Putamen (tissue), 1 donor: ENCODE data around the gene KAT14.
"Not testable (repeated sequence)": the region's sequence is repeated elsewhere in the genome, so short reads cannot be mapped to it uniquely, and the experiment has no call there.

Experiments
- DNase-seq: peaks from one replicate; pipeline ENCODE4 v3.0.0-alpha.2; 2016; ENCODE audit warnings: low spot score

Gene KAT14

DNA sequence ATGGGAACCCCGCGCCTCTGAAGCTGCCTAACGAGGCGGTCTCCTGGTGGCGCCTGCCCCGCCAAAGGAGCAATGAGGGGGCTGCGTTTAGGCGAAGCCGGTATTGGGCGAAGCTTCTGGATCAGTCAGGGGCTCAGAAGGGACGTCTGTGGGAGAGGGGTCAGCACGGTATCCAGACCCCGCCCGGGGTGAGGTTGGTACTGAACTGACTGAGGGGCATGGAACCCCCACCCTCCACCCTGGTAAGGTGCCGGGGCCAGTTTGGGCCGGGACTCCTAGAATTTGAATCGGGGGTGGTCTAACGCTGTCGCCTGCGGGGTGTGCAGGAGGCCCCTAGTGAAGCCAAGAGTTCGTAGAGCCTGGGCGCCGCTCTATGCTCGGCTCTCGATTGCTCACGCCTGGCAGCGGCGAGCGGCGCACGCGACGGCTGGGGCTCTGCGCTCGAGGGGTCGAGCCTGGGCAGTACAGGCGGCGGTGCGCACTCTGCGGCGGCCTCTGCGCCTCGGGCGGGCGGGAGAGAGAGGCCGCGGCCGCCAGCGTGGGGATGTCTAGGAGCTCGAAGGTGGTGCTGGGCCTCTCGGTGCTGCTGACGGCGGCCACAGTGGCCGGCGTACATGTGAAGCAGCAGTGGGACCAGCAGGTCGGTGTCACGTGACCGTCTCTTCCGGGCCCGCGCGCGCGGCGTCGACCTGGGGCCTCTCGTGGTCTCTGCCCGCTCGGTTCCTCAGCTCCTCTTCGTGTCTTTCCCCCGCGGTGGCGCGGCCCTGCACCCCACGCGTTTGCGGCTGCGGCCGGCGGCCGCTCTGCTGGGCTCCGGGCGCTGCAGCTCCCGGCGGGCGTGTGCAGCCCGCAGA is at the start of gene KAT14, which contains the start of gene PET117:
Gene KAT14, plus strand, starts transcription at position 452 of the 854 bp plus-strand sequence. CDS start 4,798 bp downstream, outside the sequence.
Gene PET117, plus strand, starts transcription at position 452 of the 854 bp plus-strand sequence. Its CDS starts 93 bp downstream, at position 545.
- DNase-seq = peak; percentile 89

- not testable (repeated sequence) for DNase-seq
Observed at GRCh38 chr20:18088298-18088697, 49.4 kb upstream of the KAT14 start.

DNA sequence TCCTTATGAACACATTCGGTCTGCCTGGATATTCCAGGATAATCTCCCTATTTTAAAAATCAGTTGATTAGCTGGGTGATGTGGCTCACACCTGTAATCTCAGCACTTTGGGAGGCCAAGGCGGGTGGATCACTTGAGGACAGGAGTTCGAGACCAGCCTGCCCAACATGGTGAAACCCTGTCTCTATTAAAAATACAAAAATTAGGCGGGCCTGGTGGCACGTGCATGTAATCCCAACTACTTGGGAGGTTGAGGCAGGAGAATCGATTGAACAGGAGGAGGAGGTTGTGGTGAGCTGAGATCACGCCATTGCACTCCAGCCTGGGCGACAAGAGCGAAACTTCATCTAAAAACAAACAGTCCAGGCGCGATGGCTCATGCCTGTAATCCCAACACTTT is 48.8 kb upstream of the KAT14 start:
- DNase-seq = not testable (repeated sequence)

- DNase-seq = no peak
Observed at GRCh38 chr20:18090044-18090443, 47.6 kb upstream of the KAT14 start.

GRCh38 chr20:18090477-18090876 is 47.2 kb upstream of the KAT14 start:
- no peak for DNase-seq

DNA sequence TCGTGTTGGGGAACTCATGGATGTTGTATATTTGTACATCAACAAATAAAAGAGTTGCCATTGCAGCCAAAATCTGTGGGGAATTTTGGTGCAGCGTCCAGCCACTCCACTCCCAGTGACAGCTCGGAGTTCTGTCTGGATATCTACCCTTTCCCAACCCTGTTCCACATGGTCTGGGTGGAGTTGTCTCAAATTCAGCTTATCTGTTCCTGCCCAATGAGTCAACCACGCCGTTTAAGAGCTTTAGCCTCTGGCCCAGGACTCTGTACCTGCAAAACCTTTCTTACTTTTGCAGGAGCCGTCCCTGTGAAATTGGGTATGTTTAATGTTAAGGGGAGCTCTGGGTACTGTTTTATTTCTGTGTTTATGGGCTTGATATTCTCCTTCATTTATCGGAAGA is 46.0 kb upstream of the KAT14 start:
- DNase-seq = no peak

DNA sequence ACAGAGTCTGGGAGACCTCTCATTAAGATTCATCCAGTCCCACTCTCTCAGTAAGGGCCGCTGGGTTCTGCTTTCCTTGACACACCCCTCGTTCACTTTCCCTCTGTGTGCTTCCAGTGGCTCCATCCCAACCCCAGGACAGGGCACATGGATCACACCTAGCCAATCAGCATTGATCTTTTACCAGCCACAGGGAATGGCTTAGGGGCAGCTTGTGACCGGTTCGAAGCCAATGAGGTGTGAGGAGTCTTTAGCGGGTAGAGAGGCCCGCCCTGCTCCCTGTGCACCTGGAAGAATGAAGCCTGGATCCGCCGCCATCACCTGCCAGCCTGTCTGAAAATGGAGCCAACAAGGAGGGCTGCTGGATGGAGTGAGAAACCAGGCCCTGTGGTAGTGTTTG is 44.8 kb upstream of the KAT14 start:
- DNase-seq = no peak

DNA sequence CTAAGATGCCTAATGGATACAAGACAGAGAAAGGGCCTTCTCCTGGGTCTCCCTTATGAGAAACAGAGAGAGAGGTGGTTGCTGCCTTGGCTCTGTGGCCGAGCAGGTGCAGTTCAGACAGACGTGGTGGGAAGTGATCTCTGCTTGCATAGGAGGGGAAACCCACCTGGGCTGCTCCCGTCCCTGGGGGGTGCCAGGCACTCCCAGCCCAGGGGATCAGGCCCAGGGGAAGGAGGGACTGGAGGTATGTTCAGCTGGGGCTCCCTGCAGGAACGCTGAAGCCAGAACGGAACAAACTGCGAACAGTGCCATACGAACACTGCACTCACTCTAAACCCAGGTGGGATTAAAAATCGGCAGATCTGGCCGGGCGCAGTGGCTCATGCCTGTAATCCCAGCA is 44.3 kb upstream of the KAT14 start:
- DNase-seq = no peak

DNA sequence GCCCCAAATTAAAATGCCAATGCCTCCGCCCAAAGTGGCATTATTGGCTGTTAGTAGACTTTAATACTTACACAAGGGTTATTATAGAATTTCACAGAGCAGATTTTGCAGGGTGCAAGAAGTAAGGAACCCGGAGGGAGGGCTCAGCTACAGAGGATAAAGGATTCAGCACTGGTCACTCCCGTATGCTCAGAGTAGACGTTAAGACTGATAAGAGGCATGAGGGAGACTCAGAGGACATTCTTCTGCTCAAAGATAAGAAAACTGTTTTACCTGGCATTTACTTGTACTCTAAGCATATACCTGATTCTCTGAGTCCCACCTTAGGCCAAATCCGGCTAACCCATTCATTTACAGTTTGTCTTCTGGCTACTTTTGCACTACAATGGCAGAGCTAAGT is 43.5 kb upstream of the KAT14 start:
- no peak for DNase-seq

DNA sequence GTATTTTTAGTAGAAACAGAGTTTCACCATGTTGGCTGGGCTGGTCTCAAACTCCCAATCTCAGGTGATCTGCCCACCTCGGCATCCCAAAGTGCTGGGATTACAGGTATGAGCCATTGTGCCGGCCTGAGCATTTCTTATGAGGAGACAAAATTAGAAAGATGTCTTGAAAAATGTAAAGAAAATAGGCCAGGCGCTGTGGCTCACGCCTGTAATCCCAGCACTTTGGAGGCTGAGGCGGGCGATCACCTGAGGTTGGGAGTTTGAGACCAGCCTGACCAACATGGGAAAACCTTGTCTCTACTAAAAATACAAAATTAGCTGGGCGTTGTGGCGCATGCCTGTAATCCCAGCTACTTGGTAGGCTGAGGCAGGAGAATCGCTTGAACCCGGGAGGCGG is 37.1 kb upstream of the KAT14 start:
- not testable (repeated sequence) for DNase-seq

GRCh38 chr20:18101125-18101810 is 36.4 kb upstream of the KAT14 start:
- no peak for DNase-seq

GRCh38 chr20:18103497-18103896 is 34.2 kb upstream of the KAT14 start:
- DNase-seq = no peak

DNA sequence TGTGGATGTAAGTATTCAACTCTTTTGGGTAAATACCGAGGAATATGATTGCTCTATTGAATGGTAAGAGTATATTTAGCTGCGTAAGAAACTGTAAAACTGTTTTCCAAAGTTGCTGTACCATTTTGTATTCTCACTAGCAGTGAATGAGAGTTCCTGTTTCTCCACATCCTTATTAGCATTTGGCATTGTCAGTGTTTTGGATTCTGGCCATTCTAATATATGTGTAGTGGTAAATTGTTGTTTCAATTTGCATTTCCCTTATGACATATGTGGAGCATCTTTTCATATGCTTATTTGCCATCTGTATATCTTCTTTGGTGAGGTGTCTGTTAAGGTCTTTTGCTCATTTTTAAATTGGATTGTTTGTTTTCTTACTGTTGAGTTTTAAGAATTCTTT is 29.3 kb upstream of the KAT14 start:
- no peak for DNase-seq

GRCh38 chr20:18128574-18128973 is 9.1 kb upstream of the KAT14 start:
- not testable (repeated sequence) for DNase-seq

GRCh38 chr20:18132663-18133062 is 5.0 kb upstream of the KAT14 start:
- no peak for DNase-seq

GRCh38 chr20:18133962-18134361 is 3.7 kb upstream of the KAT14 start:
- no peak for DNase-seq

GRCh38 chr20:18138266-18138582 is 561 bp downstream of the KAT14 start:
- no peak for DNase-seq

DNA sequence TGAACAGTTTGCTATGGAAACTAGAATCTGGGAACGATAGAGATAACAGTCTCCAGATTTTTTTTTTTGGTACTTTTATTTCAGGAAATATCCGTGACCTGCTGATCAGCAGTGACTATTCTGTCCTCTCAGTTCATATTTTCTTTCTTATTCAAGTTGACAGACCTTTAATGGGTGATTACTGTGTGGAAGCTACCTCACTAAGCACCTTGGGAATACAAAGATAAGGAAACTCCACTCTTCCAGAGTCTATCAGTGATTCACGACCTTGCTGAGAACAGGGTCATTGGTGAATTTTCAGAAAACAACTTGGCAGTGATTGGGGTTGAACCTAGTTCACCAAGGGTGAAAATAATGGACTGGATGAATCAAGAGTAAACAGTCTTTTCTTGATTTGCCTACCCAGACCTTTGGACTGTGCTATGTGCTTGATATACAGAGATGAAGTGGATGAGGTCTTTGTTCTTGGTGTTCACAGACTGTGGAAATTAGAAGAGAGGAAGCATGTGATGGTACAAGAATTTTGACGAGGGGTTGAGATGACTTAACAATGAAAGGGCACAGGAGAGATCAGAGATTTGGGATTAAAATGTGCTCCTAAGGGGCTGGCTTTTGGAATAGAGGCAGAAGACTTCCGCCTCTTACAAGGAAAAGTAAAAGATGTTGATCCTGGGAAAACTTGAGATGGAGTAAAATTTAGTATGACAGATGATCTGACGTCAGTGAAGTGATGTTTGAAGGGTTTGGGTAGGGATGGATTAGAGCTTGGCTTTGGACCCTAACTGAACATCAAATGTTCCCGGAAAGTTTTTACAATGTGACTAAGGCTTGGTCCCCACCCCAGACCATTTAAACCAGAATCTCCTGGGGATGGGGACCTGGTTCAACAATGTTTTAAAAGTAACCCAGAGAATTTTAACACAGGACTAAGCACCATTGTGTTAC is 1.2 kb downstream of the KAT14 start:
- no peak for DNase-seq

- DNase-seq = no peak
Observed at GRCh38 chr20:18139832-18140231, 2.2 kb downstream of the KAT14 start.

- no peak for DNase-seq
Observed at GRCh38 chr20:18144541-18145099, 7.0 kb downstream of the KAT14 start.

DNA sequence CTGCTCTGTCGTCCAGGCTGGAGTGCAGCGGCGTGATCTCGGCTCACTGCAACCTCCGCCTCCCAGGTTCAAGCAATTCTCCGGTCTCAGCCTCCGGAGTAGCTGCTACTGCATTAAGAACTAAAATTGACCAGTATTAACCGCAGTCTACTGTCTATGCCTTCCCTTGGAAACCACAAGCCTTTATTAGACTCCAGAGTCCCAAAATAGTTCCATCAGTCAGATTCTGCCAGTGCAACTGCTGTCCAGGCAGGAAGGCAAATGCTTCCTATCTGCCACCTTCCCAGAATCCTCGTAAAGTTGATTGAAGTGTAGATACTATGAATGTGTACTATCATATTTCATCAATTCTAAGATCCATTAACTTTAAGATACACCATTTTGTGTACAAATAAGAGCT is 16.7 kb downstream of the KAT14 start:
- no peak for DNase-seq

DNA sequence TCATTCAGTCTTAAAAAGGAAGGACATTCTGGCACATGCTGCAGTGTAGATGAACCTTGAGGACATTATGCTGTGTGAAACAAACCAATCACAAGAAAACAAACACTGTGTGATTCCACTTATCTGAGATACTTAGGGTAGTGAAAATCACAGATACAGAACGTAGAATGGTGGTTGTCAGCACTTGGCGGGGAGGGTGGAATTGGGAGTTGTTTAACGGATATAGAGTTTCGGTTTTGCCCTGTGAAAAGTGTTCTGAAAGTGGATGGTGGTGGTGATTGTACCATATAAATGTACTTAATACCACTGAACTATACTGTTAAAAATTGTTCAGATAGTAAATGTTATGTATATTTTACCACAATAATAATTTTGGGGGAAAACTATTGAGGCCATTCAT is 18.4 kb downstream of the KAT14 start:
- no peak for DNase-seq
